Measurements from ENCODE around the gene FGF14. TPM values are rescaled to one million over a fixed set of nuclear protein-coding genes. Genes with fewer than 3 reads are reported as not detected.

The FGF14 gene
- total and polyA plus RNA-seq, 2 experiments from 2014 or later, result 0.03 TPM; not detected in 1

- DNase-seq (ENCODE audit: low spot score), result no peak
- no peak overlapping the region for H2AFZ ChIP-seq
- no peak overlapping the region for H3K4me2 ChIP-seq
- no peaks in the 10 kb centered on the region for H4K20me1 ChIP-seq (replicated peaks; ENCODE audit: insufficient read depth)
- no peaks in the 10 kb centered on the region for H3K79me2 ChIP-seq (replicated peaks; ENCODE audit: insufficient read depth)
- no peaks in the 10 kb centered on the region for H3K4me1 ChIP-seq (ENCODE audit: insufficient read depth)
- Mint-ChIP-seq H3K36me3 (ENCODE audit: low read depth) (no peaks in the 10 kb centered on the region), H3K4me3 (no peak overlapping the region), H3K9me3 (no peaks in the 10 kb centered on the region), H3K4me1 (no peaks in the 10 kb centered on the region), H3K27ac (no peak overlapping the region), H3K27me3 (ENCODE audit: insufficient read depth, low read depth, poor library complexity) (no peaks in the 10 kb centered on the region)
- no peak overlapping the region for H3K4me3 ChIP-seq
- no peaks in the 10 kb centered on the region for H3F3A ChIP-seq (replicated peaks; ENCODE audit: low read depth)
- ATAC-seq, result no peak
- no peaks in the 10 kb centered on the region for H3K9me2 ChIP-seq (ENCODE audit: insufficient read depth)
- no peaks in the 10 kb centered on the region for H3K27me3 ChIP-seq (ENCODE audit: insufficient read depth)
- no peaks in the 10 kb centered on the region for H3K36me3 ChIP-seq (ENCODE audit: insufficient read depth)
- H3K27ac ChIP-seq (ENCODE audit: low read depth), result no peak overlapping the region
- TF ChIP-seq ZNF462 (CRISPR knock-in tag; IDR thresholded peaks at IDR 0.05) (no peak), EZH2phosphoT487 (IDR thresholded peaks at IDR 0.05; ENCODE audit: unreplicated experiment) (no peak), ZNF114 (CRISPR knock-in tag; IDR thresholded peaks at IDR 0.05) (no peak), CREB1 (CRISPR knock-in tag; IDR thresholded peaks at IDR 0.05; ENCODE audit: low read depth) (no peak), EZH2 (IDR thresholded peaks at IDR 0.05; ENCODE audit: low read depth, unreplicated experiment) (no peak), CTCF (conservative IDR thresholded peaks at IDR 0.05; ENCODE audit: low read depth in 2 of 2) (no peak), JUNB (IDR thresholded peaks at IDR 0.05; ENCODE audit: unreplicated experiment) (no peak), REST (IDR thresholded peaks at IDR 0.05; ENCODE audit: unreplicated experiment) (no peak), ZNF331 (CRISPR knock-in tag; IDR thresholded peaks at IDR 0.05; ENCODE audit: low read depth) (no peak), STAT1 (IDR thresholded peaks at IDR 0.05; ENCODE audit: unreplicated experiment) (no peak), POLR2AphosphoS5 (IDR thresholded peaks at IDR 0.05; ENCODE audit: low read depth) (no peak), ETS1 (IDR thresholded peaks at IDR 0.05) (no peak), NANOG (IDR thresholded peaks at IDR 0.05; ENCODE audit: borderline replicate concordance) (no peak)
Observed at GRCh38 chr13:102323012-102323411, 78.8 kb downstream of the FGF14 start.

All from GM23338 (cell line).